ENCODE results near the gene DYNLL1.
"Not testable (repeated sequence)": the region's sequence is repeated elsewhere in the genome, so short reads cannot be mapped to it uniquely, and the experiment has no call there.

The DYNLL1 gene

DNA sequence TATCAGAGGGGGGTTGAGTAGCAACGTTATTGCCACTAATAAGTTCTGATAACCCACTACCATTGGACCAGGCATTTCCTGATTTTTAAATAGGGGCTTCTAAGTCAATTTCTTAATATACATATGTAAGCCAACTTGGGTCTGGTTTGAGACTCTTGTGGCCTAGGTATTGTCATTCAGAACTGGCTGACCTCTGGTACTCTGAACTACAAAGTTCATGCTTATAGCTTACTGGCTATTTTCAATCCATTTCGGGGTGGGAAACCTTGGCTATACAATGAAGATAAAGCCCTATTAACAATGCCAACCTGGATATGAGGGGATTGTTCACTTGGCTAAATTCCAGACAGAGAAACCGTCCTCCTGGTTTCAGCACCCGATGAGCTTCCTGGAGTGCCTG is 8.7 kb downstream of the DYNLL1 start:
- Histone ChIP-seq H3K36me3 (ENCODE audit: control insufficient read depth, insufficient read depth, low read length) (peaks cover 31% of the 10 kb centered on the region), H3K4me3 (ENCODE audit: insufficient read depth, low read depth, low read length) (no peak overlapping the region), H3K9me3 (ENCODE audit: control insufficient read depth, low read length) (no peaks in the 10 kb centered on the region), H3K27ac (ENCODE audit: insufficient read depth, low read depth, low read length, poor library complexity, severe bottlenecking) (no peak overlapping the region), H3K27me3 (ENCODE audit: control insufficient read depth, insufficient read depth, low read length, poor library complexity, severe bottlenecking) (no peaks in the 10 kb centered on the region), H3K4me1 (ENCODE audit: control insufficient read depth, insufficient read depth, low read length) (no peaks in the 10 kb centered on the region)
- WGBS, 2 experiments: 68 to 72% methylated on average over 3 to 4 of the region's 4 CpGs

DNA sequence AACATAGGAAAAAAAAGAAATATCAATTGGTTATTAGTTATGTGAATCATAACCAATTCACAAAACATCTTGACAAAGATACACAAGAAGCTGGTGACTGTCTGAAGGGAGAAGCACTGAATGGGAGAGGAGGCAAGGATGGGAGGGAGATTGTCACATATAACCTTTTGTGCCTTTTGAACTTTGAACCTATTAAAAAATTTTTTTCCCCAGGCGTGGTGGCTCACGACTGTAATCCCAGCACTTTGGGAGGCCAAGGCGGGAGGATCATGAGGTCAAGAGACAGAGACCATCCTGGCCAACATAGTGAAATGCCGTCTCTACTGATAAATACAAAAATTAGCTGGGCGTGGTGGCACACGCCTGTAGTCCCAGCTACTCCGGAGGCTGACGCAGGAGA is 12.6 kb downstream of the DYNLL1 start:
- no peak overlapping the region for H3K4me3 ChIP-seq (ENCODE audit: insufficient read depth, low read depth, low read length)
- H3K9me3 ChIP-seq (ENCODE audit: control insufficient read depth, low read length): no peaks in the 10 kb centered on the region
- H3K36me3 ChIP-seq (ENCODE audit: control insufficient read depth, insufficient read depth, low read length): peaks cover 24% of the 10 kb centered on the region
- no peak overlapping the region for H3K27ac ChIP-seq (ENCODE audit: insufficient read depth, low read depth, low read length, poor library complexity, severe bottlenecking)
- no peaks in the 10 kb centered on the region for H3K4me1 ChIP-seq (ENCODE audit: control insufficient read depth, insufficient read depth, low read length)
- H3K27me3 ChIP-seq (ENCODE audit: control insufficient read depth, insufficient read depth, low read length, poor library complexity, severe bottlenecking): no peaks in the 10 kb centered on the region
- WGBS, 2 experiments: 95 to 96% methylated on average over 8 of the region's 8 CpGs

DNA sequence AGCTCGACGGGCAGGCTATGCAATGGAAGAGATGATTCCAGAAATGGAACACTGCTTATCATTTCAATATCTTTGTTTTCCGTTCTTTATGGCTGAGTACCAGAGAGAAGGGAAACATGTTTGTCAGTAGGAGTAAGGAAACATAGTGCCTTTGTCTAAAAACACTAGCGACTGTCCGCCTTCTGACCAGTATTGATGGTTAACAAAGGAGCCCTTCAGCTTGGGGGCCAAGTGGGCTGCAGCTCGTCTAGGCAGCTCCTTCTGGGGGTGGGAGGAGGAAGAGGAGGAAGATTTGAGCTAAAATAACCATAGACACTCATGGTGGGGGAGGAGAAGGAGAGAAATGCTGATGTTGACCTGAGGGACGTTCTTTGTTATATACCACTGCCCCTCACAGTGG is 18.1 kb downstream of the DYNLL1 start:
- Histone ChIP-seq H3K27me3 (ENCODE audit: control insufficient read depth, insufficient read depth, low read length, poor library complexity, severe bottlenecking) (no peaks in the 10 kb centered on the region), H3K36me3 (ENCODE audit: control insufficient read depth, insufficient read depth, low read length) (peaks cover 17% of the 10 kb centered on the region), H3K4me1 (ENCODE audit: control insufficient read depth, insufficient read depth, low read length) (no peaks in the 10 kb centered on the region), H3K9me3 (ENCODE audit: control insufficient read depth, low read length) (no peaks in the 10 kb centered on the region), H3K4me3 (ENCODE audit: insufficient read depth, low read depth, low read length) (no peak overlapping the region), H3K27ac (ENCODE audit: insufficient read depth, low read depth, low read length, poor library complexity, severe bottlenecking) (peak overlapping the region; percentile 18)
- 91 to 94% methylated on average over 7 of the region's 7 CpGs for WGBS, 2 experiments

DNA sequence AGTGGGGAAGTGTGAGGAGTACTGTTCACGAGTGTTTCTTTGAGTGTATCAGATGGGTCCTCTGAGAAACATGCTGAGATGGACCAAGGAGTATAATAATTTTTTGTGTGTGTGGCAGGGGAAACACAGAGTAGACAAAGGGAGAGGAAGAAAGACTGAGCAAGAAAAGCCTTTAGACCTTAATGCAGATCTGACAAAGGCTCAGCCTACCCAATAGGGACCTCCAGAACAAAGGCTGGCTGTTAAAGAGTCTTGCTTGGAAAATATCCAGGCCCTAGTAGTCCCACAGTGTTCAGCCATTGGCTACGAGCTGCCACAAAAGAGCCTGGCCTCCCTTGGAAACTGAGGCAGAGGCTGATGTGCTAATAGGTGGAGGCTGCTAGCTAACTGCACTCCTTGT is 19.6 kb downstream of the DYNLL1 start:
- WGBS, 2 experiments: 90 to 92% methylated on average over 2 of the region's 2 CpGs
- H3K4me1 ChIP-seq (ENCODE audit: control insufficient read depth, insufficient read depth, low read length): no peaks in the 10 kb centered on the region
- no peak overlapping the region for H3K4me3 ChIP-seq (ENCODE audit: insufficient read depth, low read depth, low read length)
- peaks cover 16% of the 10 kb centered on the region for H3K36me3 ChIP-seq (ENCODE audit: control insufficient read depth, insufficient read depth, low read length)
- H3K27ac ChIP-seq (ENCODE audit: insufficient read depth, low read depth, low read length, poor library complexity, severe bottlenecking): no peak overlapping the region
- no peaks in the 10 kb centered on the region for H3K9me3 ChIP-seq (ENCODE audit: control insufficient read depth, low read length)
- H3K27me3 ChIP-seq (ENCODE audit: control insufficient read depth, insufficient read depth, low read length, poor library complexity, severe bottlenecking): no peaks in the 10 kb centered on the region

DNA sequence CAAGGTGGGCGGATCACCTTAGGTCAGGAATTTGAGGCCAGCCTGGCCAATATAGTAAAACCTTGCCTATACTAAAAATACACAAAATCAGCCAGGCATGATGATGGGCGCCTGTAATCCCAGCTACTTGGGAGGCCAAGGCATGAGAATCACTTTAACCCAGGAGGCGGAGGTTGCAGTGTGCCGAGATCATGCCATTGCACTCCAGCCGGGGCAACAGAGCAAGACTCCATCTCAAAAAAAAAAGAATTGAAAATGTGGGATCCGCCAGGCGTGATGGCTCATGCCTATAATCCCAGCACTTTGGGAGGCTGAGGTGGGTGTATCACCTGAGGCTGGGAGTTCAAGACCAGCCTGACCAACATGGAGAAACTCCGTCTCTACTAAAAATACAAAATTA is 23.4 kb downstream of the DYNLL1 start:
- WGBS, 2 experiments: 94 to 95% methylated on average over 8 of the region's 8 CpGs
- H3K36me3 ChIP-seq (ENCODE audit: control insufficient read depth, insufficient read depth, low read length): peaks cover 18% of the 10 kb centered on the region

DNA sequence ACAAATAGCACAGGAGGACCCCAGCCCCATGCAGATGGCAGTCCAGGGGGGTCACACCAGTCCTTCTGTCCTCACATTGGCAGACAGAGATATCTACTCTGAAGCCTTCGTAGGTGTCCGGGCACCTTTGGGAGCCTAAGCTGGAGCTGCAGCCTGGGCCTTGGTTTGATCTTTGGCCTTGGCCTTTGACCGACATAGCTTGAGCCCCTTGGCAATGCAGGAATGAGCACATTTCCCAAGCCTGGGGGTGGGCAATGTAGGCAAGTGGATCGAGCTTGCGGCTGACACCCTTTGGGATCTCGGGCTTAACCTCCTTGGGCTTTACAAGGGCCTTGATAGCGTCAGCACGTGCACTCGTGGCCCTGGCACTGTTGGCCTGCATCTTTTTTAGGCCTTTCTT is 26.7 kb downstream of the DYNLL1 start:
- peaks cover 5% of the 10 kb centered on the region for H3K36me3 ChIP-seq (ENCODE audit: control insufficient read depth, insufficient read depth, low read length)
- WGBS, 2 experiments: 96% methylated on average over 9 of the region's 9 CpGs
- no peak overlapping the region for H3K4me3 ChIP-seq (ENCODE audit: insufficient read depth, low read depth, low read length)
- H3K9me3 ChIP-seq (ENCODE audit: control insufficient read depth, low read length): no peaks in the 10 kb centered on the region
- no peaks in the 10 kb centered on the region for H3K4me1 ChIP-seq (ENCODE audit: control insufficient read depth, insufficient read depth, low read length)
- no peak overlapping the region for H3K27ac ChIP-seq (ENCODE audit: insufficient read depth, low read depth, low read length, poor library complexity, severe bottlenecking)
- no peaks in the 10 kb centered on the region for H3K27me3 ChIP-seq (ENCODE audit: control insufficient read depth, insufficient read depth, low read length, poor library complexity, severe bottlenecking)

More for the DNA sequence above, 23.4 kb downstream of the DYNLL1 start:
- H3K27me3 ChIP-seq (ENCODE audit: control insufficient read depth, insufficient read depth, low read length, poor library complexity, severe bottlenecking); H3K4me1 ChIP-seq (ENCODE audit: control insufficient read depth, insufficient read depth, low read length); H3K4me3 ChIP-seq (ENCODE audit: insufficient read depth, low read depth, low read length); H3K9me3 ChIP-seq (ENCODE audit: control insufficient read depth, low read length); H3K27ac ChIP-seq (ENCODE audit: insufficient read depth, low read depth, low read length, poor library complexity, severe bottlenecking): not testable (repeated sequence)

DNA sequence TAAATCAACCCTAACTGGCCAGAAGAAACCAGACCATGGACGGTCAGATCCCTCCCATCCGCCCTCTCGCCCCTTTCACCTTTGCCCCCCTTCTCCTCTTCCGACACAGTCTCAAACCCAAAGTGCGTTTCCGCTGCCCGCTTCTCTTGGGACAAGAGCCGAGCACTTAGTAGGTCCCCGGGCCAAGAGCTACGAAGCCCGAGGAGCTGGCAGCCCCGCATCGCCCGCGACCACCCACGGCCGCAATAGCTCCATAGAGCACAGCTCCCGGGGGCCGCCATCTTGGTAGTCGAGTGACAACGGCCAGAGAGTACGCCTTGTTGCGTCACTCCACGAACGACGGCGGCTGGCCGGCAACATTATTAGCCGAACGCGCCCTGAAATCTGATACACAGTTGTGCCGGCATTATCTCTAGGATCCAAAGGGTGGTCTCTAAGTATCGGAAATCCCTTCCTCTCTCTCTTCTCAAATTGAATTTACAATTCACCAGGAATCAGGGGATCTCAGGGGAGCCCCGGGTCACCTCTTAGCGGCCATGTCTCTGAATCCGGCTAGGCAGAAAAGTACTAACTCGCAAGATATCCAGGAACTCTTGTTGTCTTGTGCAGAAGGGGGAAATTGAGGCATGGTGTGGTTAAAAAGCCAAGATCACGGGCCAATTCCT is 33.1 kb downstream of the DYNLL1 start, which contains the start of gene COQ5:
COQ5 (minus strand) TSS at position 298 of the 665 bp plus-strand sequence; CDS start at position 281, 17 bp downstream.
- Histone ChIP-seq H3K27ac (ENCODE audit: insufficient read depth, low read depth, low read length, poor library complexity, severe bottlenecking) (peak within 1 kb of the TSS; percentile 92), H3K4me1 (ENCODE audit: control insufficient read depth, insufficient read depth, low read length) (peaks cover 6% of the 10 kb centered on the region), H3K9me3 (ENCODE audit: control insufficient read depth, low read length) (no peaks in the 10 kb centered on the region), H3K27me3 (ENCODE audit: control insufficient read depth, insufficient read depth, low read length, poor library complexity, severe bottlenecking) (no peaks in the 10 kb centered on the region), H3K4me3 (ENCODE audit: insufficient read depth, low read depth, low read length) (peak within 1 kb of the TSS; percentile 82), H3K36me3 (ENCODE audit: control insufficient read depth, insufficient read depth, low read length) (no peaks in the 10 kb centered on the region)
- 2% methylated on average over 38 of the region's 38 CpGs for WGBS, 2 experiments

DNA sequence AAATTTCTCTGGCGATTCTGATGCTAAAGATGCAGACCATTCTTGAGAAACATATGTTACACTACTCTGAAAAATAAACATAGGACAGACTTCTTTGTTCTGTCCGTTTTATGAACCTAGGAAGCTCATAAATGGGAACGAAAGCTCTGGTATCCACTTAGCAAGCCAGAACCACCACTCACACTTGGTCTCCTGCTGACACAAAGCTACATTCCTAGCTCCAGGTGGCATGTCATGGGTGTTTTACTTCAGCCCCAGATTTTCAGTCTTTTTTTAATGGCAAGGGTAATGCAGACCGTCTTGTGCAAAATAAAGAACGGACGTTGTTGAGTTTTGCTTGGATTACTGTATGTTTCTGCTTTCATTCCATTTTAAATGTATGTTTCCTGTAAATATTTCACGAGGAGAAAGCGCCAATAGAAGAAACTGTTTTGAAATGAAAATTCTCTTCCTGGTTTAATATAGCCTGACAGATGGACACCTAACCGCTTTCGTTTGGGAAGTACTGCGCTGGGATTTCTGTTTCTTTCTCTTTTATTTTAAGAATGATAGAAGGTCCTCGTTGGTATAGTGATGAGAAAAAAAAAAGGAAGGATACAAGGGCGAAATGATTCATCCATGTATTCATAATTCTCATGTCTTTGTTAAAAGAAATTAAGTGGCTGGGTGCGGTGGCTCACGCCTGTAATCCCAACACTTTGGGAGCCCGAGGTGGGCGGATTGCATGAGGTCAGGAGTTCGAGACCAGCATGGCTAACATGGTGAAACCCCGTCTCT is 33.9 kb downstream of the DYNLL1 start:
- no peaks in the 10 kb centered on the region for H3K36me3 ChIP-seq (ENCODE audit: control insufficient read depth, insufficient read depth, low read length)
- no peaks in the 10 kb centered on the region for H3K9me3 ChIP-seq (ENCODE audit: control insufficient read depth, low read length)
- H3K27me3 ChIP-seq (ENCODE audit: control insufficient read depth, insufficient read depth, low read length, poor library complexity, severe bottlenecking): no peaks in the 10 kb centered on the region
- 74% methylated on average over 19 of the region's 19 CpGs for WGBS, 2 experiments
- peak overlapping the region; percentile 82 for H3K4me3 ChIP-seq (ENCODE audit: insufficient read depth, low read depth, low read length)
- peak overlapping the region; percentile 92 for H3K27ac ChIP-seq (ENCODE audit: insufficient read depth, low read depth, low read length, poor library complexity, severe bottlenecking)
- H3K4me1 ChIP-seq (ENCODE audit: control insufficient read depth, insufficient read depth, low read length): peaks cover 6% of the 10 kb centered on the region

DNA sequence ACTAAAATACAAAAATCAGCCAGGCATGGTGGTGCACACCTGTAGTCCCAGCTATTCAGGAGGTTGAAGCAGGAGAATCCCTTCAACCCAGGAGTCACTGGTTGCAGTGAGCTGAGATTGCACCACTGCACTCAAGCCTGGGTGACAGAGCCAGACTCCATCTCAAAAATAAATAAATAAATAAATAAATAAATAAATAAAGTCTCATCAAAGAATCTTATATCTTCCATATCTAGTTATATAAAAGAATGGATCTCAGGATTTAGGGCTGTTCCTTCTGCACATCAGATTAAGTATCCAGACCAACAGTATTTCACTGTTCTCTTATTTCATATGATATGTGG is 34.5 kb downstream of the DYNLL1 start:
- H3K4me3 ChIP-seq (ENCODE audit: insufficient read depth, low read depth, low read length); H3K36me3 ChIP-seq (ENCODE audit: control insufficient read depth, insufficient read depth, low read length); H3K4me1 ChIP-seq (ENCODE audit: control insufficient read depth, insufficient read depth, low read length); H3K27ac ChIP-seq (ENCODE audit: insufficient read depth, low read depth, low read length, poor library complexity, severe bottlenecking); H3K27me3 ChIP-seq (ENCODE audit: control insufficient read depth, insufficient read depth, low read length, poor library complexity, severe bottlenecking); H3K9me3 ChIP-seq (ENCODE audit: control insufficient read depth, low read length): not testable (repeated sequence)

DNA sequence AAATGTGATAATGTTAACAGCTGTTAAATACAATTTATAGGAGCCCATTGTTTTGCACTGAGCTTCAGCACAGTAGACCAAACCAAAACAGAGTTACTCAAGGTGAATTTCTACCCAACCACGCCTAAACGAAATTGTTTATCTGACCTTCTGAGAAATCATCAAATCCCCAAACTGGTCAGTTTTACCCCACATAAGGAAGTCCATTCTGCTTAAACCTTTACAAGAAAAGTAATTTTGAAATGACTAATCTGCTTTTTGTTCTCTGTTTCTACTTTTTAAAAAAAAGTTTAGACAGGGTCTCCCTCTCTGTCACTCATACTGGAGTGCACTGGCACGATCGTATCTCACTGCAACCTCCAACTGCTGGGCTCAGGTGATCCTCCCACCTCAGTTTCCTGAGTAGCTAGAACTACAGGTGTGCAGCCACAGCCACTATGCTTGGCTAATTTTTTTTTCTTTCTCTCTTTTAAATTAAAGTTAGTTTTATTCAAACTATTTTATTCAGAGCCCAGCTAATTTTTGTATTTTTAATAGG is 36.9 kb downstream of the DYNLL1 start:
- Histone ChIP-seq H3K4me3 (ENCODE audit: insufficient read depth, low read depth, low read length) (no peak overlapping the region), H3K9me3 (ENCODE audit: control insufficient read depth, low read length) (no peaks in the 10 kb centered on the region), H3K4me1 (ENCODE audit: control insufficient read depth, insufficient read depth, low read length) (peaks cover 15% of the 10 kb centered on the region), H3K27me3 (ENCODE audit: control insufficient read depth, insufficient read depth, low read length, poor library complexity, severe bottlenecking) (no peaks in the 10 kb centered on the region), H3K27ac (ENCODE audit: insufficient read depth, low read depth, low read length, poor library complexity, severe bottlenecking) (no peak overlapping the region), H3K36me3 (ENCODE audit: control insufficient read depth, insufficient read depth, low read length) (peaks cover 6% of the 10 kb centered on the region)
- 95% methylated on average over 4 of the region's 4 CpGs for WGBS, 2 experiments

Data from ectodermal cell (in vitro differentiated cells).